SK-N-SH (cell line): ENCODE data around the gene ATP2B2.

ENCODE experiments used
- GABPA ChIP-seq: IDR thresholded peaks from 2 replicates; pipeline ENCODE4 v1.4.0; 2012; ENCODE audit warnings: low read depth, mild to moderate bottlenecking
- TF ChIP-seq, protein P1 (sequence below): fragments of 200-600 bp; sonication (generic); IDR thresholded peaks from 2 replicates; pipeline ENCODE4 v1.6.1; 2017; ENCODE audit warnings: antibody characterized with exemption, mild to moderate bottlenecking, moderate library complexity
- TF ChIP-seq, protein P2 (sequence below): IDR thresholded peaks from 2 replicates; pipeline ENCODE4 v1.4.0; 2012; ENCODE audit warnings: low read depth

GRCh38 chr3:10515396-10515795 is 10.0 kb upstream of the ATP2B2 start:
- TF ChIP-seq, protein P1, sequence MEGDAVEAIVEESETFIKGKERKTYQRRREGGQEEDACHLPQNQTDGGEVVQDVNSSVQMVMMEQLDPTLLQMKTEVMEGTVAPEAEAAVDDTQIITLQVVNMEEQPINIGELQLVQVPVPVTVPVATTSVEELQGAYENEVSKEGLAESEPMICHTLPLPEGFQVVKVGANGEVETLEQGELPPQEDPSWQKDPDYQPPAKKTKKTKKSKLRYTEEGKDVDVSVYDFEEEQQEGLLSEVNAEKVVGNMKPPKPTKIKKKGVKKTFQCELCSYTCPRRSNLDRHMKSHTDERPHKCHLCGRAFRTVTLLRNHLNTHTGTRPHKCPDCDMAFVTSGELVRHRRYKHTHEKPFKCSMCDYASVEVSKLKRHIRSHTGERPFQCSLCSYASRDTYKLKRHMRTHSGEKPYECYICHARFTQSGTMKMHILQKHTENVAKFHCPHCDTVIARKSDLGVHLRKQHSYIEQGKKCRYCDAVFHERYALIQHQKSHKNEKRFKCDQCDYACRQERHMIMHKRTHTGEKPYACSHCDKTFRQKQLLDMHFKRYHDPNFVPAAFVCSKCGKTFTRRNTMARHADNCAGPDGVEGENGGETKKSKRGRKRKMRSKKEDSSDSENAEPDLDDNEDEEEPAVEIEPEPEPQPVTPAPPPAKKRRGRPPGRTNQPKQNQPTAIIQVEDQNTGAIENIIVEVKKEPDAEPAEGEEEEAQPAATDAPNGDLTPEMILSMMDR: no peak
- no peak for TF ChIP-seq GABPA
- TF ChIP-seq, protein P2, sequence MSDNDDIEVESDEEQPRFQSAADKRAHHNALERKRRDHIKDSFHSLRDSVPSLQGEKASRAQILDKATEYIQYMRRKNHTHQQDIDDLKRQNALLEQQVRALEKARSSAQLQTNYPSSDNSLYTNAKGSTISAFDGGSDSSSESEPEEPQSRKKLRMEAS: no peak
